ENCODE results near the gene NCK2.

The NCK2 gene

DNA sequence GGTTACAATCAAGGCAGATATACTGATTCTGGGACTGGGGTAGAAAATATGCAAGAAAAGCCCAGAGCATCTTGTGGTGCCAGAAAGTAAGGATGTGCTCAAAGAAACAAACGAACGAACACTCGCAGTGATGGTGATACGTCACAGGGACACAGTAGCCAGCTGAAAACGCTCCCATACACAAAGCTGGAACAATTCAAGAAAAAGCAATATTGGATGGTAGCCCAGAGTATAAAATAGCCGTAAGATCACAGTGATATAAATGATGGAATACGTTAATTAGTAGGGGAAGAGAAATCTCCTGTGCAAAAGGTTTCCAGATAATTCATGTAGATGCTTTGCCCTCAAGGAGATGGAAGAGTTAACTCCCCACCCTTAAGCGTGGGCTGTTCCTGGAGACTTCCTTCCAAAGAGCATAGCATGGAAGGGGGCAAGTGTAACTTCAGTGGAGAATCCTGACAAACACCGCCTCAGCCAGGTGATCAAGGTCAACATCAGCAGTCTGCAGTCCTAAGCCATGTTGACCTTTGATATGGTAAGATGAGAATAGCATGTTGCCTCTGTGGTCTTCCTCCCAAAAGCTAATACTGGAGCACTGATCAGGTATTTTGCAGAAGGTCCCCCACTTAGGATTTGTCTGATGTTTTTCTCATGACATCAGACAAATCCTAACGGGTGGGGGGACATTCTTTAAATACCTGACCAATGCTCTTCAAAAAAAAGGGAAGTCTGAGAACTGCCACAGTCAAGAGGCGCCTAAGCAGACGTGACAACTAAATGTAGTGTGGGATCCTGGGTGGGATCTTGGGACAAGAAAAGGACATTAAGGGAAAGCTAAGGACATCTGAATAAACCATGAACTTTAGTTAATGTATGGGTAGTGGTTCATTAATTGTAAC lies 99.0 kb downstream of the NCK2 start:
- intact Hi-C loops (cut with DNase I; ENCODE audit: low total_unique reads) = no loop called here
- DNase-seq = no peak
- H3K4me1 ChIP-seq = peaks cover 0 to 31% (median 7%) of the 10 kb centered on the region in 4 donors

DNA sequence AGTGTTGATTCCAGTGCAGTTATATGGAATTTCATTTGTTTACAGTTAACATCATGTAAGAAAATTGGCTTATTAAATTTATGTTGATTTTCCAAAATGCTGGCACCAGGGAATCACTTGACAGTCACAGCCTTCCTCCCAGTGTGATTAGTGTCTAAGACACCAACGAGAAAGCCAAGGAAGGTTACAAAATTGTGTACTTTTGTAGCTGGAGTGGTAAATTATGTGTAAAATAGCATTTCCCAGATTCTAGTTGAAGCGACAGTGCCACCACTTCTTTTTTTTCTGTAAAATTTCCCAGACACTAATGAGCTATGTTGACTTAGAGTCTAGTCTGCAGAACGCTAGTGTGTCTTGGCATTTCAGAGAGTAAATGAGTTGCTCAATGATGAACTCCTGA lies 101.3 kb downstream of the NCK2 start:
- H3K27me3 ChIP-seq = no peaks in the 10 kb centered on the region
- H3K27ac ChIP-seq = no peak overlapping the region
- intact Hi-C loops (cut with DNase I; ENCODE audit: low total_unique reads) = no loop called here
- no peaks in the 10 kb centered on the region for H3K36me3 ChIP-seq
- TF ChIP-seq, protein P1, sequence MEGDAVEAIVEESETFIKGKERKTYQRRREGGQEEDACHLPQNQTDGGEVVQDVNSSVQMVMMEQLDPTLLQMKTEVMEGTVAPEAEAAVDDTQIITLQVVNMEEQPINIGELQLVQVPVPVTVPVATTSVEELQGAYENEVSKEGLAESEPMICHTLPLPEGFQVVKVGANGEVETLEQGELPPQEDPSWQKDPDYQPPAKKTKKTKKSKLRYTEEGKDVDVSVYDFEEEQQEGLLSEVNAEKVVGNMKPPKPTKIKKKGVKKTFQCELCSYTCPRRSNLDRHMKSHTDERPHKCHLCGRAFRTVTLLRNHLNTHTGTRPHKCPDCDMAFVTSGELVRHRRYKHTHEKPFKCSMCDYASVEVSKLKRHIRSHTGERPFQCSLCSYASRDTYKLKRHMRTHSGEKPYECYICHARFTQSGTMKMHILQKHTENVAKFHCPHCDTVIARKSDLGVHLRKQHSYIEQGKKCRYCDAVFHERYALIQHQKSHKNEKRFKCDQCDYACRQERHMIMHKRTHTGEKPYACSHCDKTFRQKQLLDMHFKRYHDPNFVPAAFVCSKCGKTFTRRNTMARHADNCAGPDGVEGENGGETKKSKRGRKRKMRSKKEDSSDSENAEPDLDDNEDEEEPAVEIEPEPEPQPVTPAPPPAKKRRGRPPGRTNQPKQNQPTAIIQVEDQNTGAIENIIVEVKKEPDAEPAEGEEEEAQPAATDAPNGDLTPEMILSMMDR (IDR thresholded peaks at IDR 0.05) = no peak
- H3K4me1 ChIP-seq = peaks cover 0 to 16% (median 0%) of the 10 kb centered on the region in 4 donors
- no peak overlapping the region for H3K4me3 ChIP-seq
- no peak for DNase-seq
- no peaks in the 10 kb centered on the region for H3K9me3 ChIP-seq

More for the DNA sequence above, 99.0 kb downstream of the NCK2 start:
- TF ChIP-seq, protein P1 (IDR thresholded peaks at IDR 0.05) = no peak
- Histone ChIP-seq H3K36me3 (no peaks in the 10 kb centered on the region), H3K9me3 (no peaks in the 10 kb centered on the region), H3K4me3 (no peak overlapping the region), H3K27me3 (no peaks in the 10 kb centered on the region), H3K27ac (no peak overlapping the region)

DNA sequence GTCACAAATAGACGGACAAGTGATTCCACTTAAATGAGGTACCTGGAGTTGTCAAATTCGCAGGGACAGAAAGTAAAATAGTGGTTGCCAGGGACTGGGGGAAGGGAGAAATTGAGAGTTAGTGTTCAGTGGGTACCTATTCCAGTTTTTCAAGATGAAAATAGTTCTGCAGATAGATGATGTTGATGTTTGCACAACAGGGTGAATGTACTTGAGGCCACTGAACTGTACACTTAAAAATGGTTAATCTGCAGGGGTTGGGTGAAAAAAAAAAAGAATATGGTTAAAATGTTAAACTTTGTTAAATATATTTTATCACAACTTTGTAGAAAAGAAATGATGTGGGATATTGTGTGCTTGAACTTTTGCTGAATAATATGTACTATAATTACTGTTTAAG lies 102.3 kb downstream of the NCK2 start:
- Histone ChIP-seq H3K4me1 (peaks cover 0 to 16% (median 0%) of the 10 kb centered on the region in 4 donors), H3K4me3 (no peak overlapping the region), H3K27me3 (no peaks in the 10 kb centered on the region), H3K27ac (no peak overlapping the region), H3K9me3 (no peaks in the 10 kb centered on the region), H3K36me3 (no peaks in the 10 kb centered on the region)
- no peak for DNase-seq
- TF ChIP-seq, protein P1 (IDR thresholded peaks at IDR 0.05) = no peak
- intact Hi-C loops (cut with DNase I; ENCODE audit: low total_unique reads) = no loop called here

DNA sequence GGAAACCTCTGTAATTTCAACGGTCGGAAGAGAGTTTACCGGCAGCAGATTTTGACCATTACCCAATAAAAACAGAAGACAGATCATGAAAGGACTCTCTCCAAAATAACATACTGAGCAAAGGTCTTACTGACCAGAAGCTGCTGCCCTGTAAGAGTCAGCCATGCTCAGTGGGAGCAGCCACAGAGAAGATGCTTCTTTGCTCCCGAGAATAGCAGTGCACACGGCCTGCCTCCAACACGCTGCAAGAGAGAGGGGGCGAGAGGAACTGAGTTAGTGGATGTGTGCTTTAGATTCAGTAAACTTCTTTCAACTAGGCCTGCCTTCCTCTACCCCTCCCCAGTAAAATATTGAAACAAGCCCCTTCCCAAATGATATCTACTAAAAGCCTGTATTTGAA lies 103.7 kb downstream of the NCK2 start:
- no peak overlapping the region for H3K27ac ChIP-seq
- H3K27me3 ChIP-seq = no peaks in the 10 kb centered on the region
- H3K36me3 ChIP-seq = no peaks in the 10 kb centered on the region
- no peak overlapping the region for H3K4me3 ChIP-seq
- no peak for DNase-seq
- TF ChIP-seq, protein P1 (IDR thresholded peaks at IDR 0.05) = no peak
- H3K9me3 ChIP-seq = no peaks in the 10 kb centered on the region
- intact Hi-C loops (cut with DNase I; ENCODE audit: low total_unique reads) = no loop called here
- peaks cover 0 to 15% (median 0%) of the 10 kb centered on the region in 4 donors for H3K4me1 ChIP-seq

DNA sequence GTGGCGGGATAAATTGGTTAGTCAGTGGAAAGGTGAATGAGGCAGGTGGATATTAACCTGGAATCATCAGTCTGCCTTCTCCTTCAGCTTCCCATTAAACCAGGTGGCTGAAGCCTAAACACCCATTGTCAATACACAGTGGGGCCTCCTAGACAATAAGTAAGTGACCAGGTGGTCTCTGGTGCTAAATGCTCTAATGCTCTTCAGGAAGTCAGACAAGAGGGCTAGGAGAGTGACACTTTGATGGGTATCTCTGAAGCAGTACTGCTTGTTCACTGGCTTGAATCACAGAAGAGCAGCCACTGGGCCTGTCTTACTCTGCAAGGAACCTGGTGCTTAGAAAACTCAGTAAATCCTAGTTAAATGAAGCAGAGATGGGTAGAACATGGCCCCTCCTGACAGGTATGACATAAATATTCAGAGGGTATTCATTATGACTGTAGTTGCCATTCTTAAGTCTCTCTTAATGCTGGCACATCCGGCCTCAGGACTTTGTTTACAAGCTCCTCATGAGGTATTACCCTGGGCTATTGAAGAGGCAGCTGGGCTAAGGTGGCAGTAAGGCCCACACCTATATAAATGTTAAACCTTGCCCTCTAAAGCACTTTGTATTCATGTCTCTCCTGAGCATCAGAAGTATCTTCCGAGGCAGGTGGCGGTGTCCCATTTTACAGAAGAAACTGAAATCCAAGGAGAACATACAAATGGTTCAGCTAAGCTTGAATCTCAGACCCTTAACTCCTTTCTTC lies 104.9 kb downstream of the NCK2 start:
- Histone ChIP-seq H3K9me3 (no peaks in the 10 kb centered on the region), H3K27ac (no peak overlapping the region), H3K4me1 (peaks cover 0 to 5% (median 0%) of the 10 kb centered on the region in 4 donors), H3K4me3 (no peak overlapping the region), H3K27me3 (no peaks in the 10 kb centered on the region), H3K36me3 (no peaks in the 10 kb centered on the region)
- DNase-seq = no peak
- TF ChIP-seq, protein P1 (IDR thresholded peaks at IDR 0.05) = no peak
- intact Hi-C loops (cut with DNase I; ENCODE audit: low total_unique reads) = no loop called here

Measured in tibial artery (tissue), 4 donors.